ENCODE measurements around the gene GABRA5. TPM values are rescaled to one million over a fixed set of nuclear protein-coding genes. Genes with fewer than 3 reads are reported as not detected.

The GABRA5 gene
- total RNA-seq, 1 experiment from 2014 or later = 0.59 TPM

DNA sequence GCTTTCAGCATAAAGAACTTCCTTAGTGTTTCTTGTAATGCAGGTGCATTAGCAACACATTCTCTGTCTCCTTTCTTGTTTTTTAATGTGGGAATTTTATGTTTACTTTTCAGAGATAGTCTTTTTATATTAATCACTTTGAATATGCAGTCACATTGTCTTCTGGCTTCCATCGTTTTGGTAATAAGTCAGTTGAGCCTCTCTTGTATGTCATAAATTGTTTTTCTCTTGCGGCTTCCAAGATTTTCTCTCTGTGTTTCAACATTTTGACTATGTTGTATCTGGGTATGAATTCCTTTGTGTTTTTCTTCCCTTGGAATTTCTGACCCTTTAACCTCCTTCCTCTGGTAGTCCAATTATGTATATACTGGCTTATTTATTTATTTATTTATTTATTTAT, 129.4 kb downstream of the GABRA5 start:
- DNase-seq (ENCODE audit: low read depth) = no peak

Other genes with a start within 250 kb of the GABRA5 start
- not detected in 2 replicates for gene GABRB3, start 94.0 kb upstream of the GABRA5 start, total RNA-seq (2014; rRNA removed; shearing (Covaris generic))
- 0.13 and 0.56 TPM in 2 replicates for gene GABRG3, start 104.1 kb downstream of the GABRA5 start, total RNA-seq (2014; rRNA removed; shearing (Covaris generic))

All from HT1080 (cell line).